ENCODE results near the gene CLN3. TPM values are rescaled to one million over a fixed set of nuclear protein-coding genes. Genes with fewer than 3 reads are reported as not detected.
"Not testable (repeated sequence)": the region's sequence is repeated elsewhere in the genome, so short reads cannot be mapped to it uniquely, and the experiment has no call there.

Gene CLN3
- total RNA-seq, 2 experiments from 2014 or later = 46.1 to 54.6 TPM

DNA sequence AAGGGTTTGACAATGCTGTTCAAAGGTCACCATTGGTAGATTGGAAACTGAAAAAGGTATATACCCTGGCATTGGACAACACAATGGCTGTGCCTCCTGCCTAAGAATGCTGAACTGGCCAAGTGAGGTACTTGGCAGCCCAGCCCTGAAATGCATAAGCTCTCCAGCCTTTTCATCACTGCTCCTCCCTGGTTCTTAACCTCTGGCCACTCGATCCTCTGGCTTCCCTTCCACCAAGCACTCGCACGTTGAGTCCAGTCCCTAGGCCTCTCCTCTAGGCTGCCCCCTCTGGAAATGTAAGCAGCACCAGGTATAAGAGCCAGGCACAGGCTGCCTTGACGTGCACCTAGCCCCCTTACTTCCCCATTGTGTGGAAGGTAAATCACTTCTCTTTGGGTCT, 45.5 kb downstream of the CLN3 start:
- H3K4me3 Mint-ChIP-seq; ATAC-seq; H3K27me3 Mint-ChIP-seq; H3K36me3 Mint-ChIP-seq; H3K9me3 Mint-ChIP-seq (ENCODE audit: low read depth); CTCF ChIA-PET; H3K27ac Mint-ChIP-seq; DNase-seq; H3K4me1 Mint-ChIP-seq: not testable (repeated sequence)

DNA sequence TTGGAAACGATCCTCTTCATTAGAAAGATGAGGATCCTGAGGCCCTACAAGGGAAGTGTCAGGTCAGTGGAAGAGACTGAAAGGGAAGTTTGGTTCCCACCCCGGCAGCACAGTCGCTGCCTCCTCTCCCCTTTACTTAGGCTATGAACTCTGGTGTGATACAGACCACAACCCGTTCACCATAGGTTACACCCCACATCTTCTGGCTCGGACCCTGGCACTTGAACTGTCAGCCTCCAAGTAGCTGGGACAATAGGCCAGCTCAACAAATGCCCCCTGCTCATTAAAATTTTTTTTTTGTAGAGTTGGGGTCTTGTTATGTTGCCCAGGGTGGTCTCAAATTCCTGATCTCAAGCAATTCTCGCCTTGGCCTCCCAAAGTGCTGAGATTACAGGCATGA, 47.9 kb downstream of the CLN3 start:
- H3K27me3 Mint-ChIP-seq; CTCF ChIA-PET; H3K4me3 Mint-ChIP-seq; ATAC-seq; H3K9me3 Mint-ChIP-seq (ENCODE audit: low read depth); H3K36me3 Mint-ChIP-seq; DNase-seq; H3K4me1 Mint-ChIP-seq; H3K27ac Mint-ChIP-seq: not testable (repeated sequence)

DNA sequence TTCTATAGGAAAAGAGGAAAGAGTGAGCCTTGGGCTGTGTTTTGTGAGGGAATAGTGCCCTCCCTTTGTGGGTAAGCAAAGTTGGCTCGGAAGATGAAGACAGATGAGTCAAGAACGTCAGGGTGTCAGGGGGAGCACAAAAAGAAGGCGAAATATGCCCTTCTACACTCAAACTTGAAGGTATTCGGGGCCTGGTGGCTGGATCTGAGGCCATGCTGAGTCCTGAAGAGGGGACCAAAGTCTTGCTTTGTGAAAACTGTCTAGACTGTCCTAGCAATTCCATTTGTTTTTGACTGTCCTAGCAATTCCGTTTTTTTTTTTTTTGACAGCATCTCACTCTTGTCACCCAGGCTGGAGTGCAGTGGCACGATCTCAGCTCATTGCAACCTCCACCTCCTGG, 53.0 kb downstream of the CLN3 start:
- H3K36me3 Mint-ChIP-seq; CTCF ChIA-PET; H3K27ac Mint-ChIP-seq; H3K4me3 Mint-ChIP-seq; DNase-seq; ATAC-seq; H3K4me1 Mint-ChIP-seq; H3K9me3 Mint-ChIP-seq (ENCODE audit: low read depth); H3K27me3 Mint-ChIP-seq: not testable (repeated sequence)

DNA sequence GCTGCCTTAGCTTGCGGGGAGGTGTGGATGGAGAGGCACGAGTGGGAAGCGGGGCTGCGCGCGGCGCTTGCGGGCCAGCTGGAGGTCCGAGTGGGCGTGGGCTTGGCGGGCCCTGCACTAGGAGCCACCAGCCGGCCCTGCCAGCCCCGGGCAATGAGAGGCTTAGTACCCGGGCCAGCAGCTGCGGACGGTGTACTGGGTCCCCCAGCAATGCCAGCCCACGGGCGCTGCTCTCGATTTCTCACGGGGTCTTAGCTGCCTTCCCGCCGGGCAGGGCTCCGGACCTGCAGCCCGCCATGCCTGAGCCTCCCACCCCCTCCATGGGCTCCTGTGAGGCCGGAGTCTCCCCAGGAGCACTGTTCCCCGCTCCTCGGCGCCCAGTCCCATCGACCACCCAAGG, 56.5 kb downstream of the CLN3 start:
- ATAC-seq, DNase-seq, H3K4me3 Mint-ChIP-seq: not testable (repeated sequence)

More for the DNA sequence above, 56.5 kb downstream of the CLN3 start:
- H3K27me3 Mint-ChIP-seq; H3K27ac Mint-ChIP-seq; H3K4me1 Mint-ChIP-seq; CTCF ChIA-PET; H3K36me3 Mint-ChIP-seq; H3K9me3 Mint-ChIP-seq (ENCODE audit: low read depth): not testable (repeated sequence)

Other genes starting within 250 kb of the CLN3 start
- gene SBK1, start 199.5 kb downstream of the CLN3 start, total RNA-seq = 10 to 100 TPM in 1 of 2 experiments, 1 to 10 TPM in 1; 3.2 to 11.3 TPM
- 1 to 10 TPM; 2.0 to 4.6 TPM for gene NPIPB6, start 128.6 kb downstream of the CLN3 start, total RNA-seq
- gene EIF3CL, start 88.2 kb downstream of the CLN3 start, total RNA-seq = 10 to 100 TPM; 58.1 to 69.0 TPM
- gene NPIPB7, start 19.7 kb downstream of the CLN3 start, total RNA-seq = not detected
- gene APOBR, start 2.6 kb upstream of the CLN3 start, total RNA-seq = 10 to 100 TPM; 25.5 to 28.0 TPM
- gene IL27, start 14.8 kb upstream of the CLN3 start, total RNA-seq = not detected
- gene NUPR1, start 46.9 kb upstream of the CLN3 start, total RNA-seq = not detected
- 10 to 100 TPM; 36.4 to 39.9 TPM for gene SGF29, start 61.8 kb upstream of the CLN3 start, total RNA-seq
- gene SULT1A2, start 105.0 kb upstream of the CLN3 start, total RNA-seq = under 1 TPM in 1 of 2 experiments, not detected in 1; 0.20 TPM
- 10 to 100 TPM; 13.5 to 14.1 TPM for gene SULT1A1, start 118.0 kb upstream of the CLN3 start, total RNA-seq
- 1 to 10 TPM; 1.0 to 1.5 TPM for gene NPIPB8, start 146.0 kb upstream of the CLN3 start, total RNA-seq
- gene EIF3C, start 219.4 kb upstream of the CLN3 start, total RNA-seq = 100 to 1,000 TPM; 389 to 508 TPM

Data from activated CD8-positive, alpha-beta memory T cell treated with anti-CD3 and anti-CD28 coated beads, Interleukin-2, amount 10 ng/mL, durations not matched to agents 7 days and 5 days (primary cell).